PFSK-1 (cell line): Measurements from ENCODE around the gene GRAMD1B.

Source experiments
- FOXP2 ChIP-seq: optimal IDR thresholded peaks from 2 replicates; pipeline ENCODE3; 2011; ENCODE audit warnings: borderline replicate concordance, control low read depth, inconsistent platforms; ENCODE audit not compliant: insufficient read depth; ENCODE audit errors: extremely low read length, extremely low read depth
- POLR2AphosphoS5 ChIP-seq: IDR thresholded peaks from 2 replicates; pipeline ENCODE4 v1.6.1; 2012; ENCODE audit warnings: low read depth, mild to moderate bottlenecking, control low read depth, low read length, moderate library complexity
- SIN3A ChIP-seq: IDR thresholded peaks from 2 replicates; pipeline ENCODE4 v1.6.1; 2012; ENCODE audit warnings: mild to moderate bottlenecking, low read length, moderate library complexity, borderline replicate concordance; ENCODE audit not compliant: insufficient read depth
- TF ChIP-seq, protein P1 (sequence below), 2 experiments: IDR thresholded peaks; 2 replicates each; pipeline versions ENCODE4 v1.6.1 to v1.8.0; 2011 to 2012; ENCODE audit warnings: low read depth in 2 of 2, low read length in 2 of 2, control low read depth in 1 of 2, inconsistent platforms in 1 of 2, mild to moderate bottlenecking in 1 of 2, moderate library complexity in 1 of 2; ENCODE audit not compliant: insufficient read depth in 1 of 2

DNA sequence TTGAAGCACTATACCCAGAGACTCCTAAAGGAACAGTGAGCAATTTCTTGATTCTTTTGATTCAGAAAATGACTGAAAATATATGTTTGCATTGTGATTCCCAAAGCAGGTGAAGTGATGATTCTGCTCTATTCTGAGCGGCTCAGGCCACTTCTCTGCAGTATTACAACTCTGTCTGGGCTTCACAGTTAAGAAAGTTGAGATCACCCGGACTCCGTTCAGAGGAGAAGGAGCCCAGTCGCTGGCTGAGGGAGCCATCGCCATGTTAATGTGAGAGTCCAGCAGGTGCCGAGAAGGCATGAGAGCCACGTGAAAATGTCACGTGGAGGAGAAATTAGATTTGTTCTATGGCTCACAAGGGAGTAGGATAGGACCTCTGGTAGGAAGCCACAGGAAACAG lies 132.8 kb downstream of the GRAMD1B start:
- TF ChIP-seq SIN3A (no peak), POLR2AphosphoS5 (no peak), FOXP2 (no peak)
- TF ChIP-seq, protein P1, sequence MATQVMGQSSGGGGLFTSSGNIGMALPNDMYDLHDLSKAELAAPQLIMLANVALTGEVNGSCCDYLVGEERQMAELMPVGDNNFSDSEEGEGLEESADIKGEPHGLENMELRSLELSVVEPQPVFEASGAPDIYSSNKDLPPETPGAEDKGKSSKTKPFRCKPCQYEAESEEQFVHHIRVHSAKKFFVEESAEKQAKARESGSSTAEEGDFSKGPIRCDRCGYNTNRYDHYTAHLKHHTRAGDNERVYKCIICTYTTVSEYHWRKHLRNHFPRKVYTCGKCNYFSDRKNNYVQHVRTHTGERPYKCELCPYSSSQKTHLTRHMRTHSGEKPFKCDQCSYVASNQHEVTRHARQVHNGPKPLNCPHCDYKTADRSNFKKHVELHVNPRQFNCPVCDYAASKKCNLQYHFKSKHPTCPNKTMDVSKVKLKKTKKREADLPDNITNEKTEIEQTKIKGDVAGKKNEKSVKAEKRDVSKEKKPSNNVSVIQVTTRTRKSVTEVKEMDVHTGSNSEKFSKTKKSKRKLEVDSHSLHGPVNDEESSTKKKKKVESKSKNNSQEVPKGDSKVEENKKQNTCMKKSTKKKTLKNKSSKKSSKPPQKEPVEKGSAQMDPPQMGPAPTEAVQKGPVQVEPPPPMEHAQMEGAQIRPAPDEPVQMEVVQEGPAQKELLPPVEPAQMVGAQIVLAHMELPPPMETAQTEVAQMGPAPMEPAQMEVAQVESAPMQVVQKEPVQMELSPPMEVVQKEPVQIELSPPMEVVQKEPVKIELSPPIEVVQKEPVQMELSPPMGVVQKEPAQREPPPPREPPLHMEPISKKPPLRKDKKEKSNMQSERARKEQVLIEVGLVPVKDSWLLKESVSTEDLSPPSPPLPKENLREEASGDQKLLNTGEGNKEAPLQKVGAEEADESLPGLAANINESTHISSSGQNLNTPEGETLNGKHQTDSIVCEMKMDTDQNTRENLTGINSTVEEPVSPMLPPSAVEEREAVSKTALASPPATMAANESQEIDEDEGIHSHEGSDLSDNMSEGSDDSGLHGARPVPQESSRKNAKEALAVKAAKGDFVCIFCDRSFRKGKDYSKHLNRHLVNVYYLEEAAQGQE (IDR thresholded peaks at IDR 0.05; ENCODE audit: insufficient read depth in 1 of 2, low read depth in 2 of 2, low read length in 2 of 2) = no peak
